ENCODE data around the gene FLRT1.

FLRT1 gene

GRCh38 chr11:64011371-64011770 is 24.4 kb upstream of the FLRT1 start:
- in situ Hi-C loops (cut with HindIII; ENCODE audit: low sequenced_read_pairs): no loop called here
- no peak overlapping the region for H3K4me3 ChIP-seq (ENCODE audit: low read depth, low read length)
- DNase-seq (ENCODE audit: low read depth, low spot score): no peak
- TF ChIP-seq CTCF (IDR thresholded peaks at IDR 0.05; ENCODE audit: low read depth, low read length): no peak

GRCh38 chr11:64013141-64013896 is 22.4 kb upstream of the FLRT1 start:
- no peak for DNase-seq (ENCODE audit: low read depth, low spot score)
- in situ Hi-C loops (cut with HindIII; ENCODE audit: low sequenced_read_pairs): no loop called here
- H3K4me3 ChIP-seq (ENCODE audit: low read depth, low read length): no peak overlapping the region
- no peak for TF ChIP-seq CTCF (IDR thresholded peaks at IDR 0.05; ENCODE audit: low read depth, low read length)

- TF ChIP-seq CTCF (IDR thresholded peaks at IDR 0.05; ENCODE audit: low read depth, low read length): no peak
- DNase-seq (ENCODE audit: low read depth, low spot score): no peak
- no peak overlapping the region for H3K4me3 ChIP-seq (ENCODE audit: low read depth, low read length)
- in situ Hi-C loops (cut with HindIII; ENCODE audit: low sequenced_read_pairs): no loop called here
Observed at GRCh38 chr11:64014356-64014755, 21.4 kb upstream of the FLRT1 start.

GRCh38 chr11:64015510-64015909 is 20.2 kb upstream of the FLRT1 start:
- in situ Hi-C loops (cut with HindIII; ENCODE audit: low sequenced_read_pairs): no loop called here
- DNase-seq (ENCODE audit: low read depth, low spot score): no peak
- TF ChIP-seq CTCF (IDR thresholded peaks at IDR 0.05; ENCODE audit: low read depth, low read length): no peak
- H3K4me3 ChIP-seq (ENCODE audit: low read depth, low read length): no peak overlapping the region

- in situ Hi-C loops (cut with HindIII; ENCODE audit: low sequenced_read_pairs): no loop called here
Observed at GRCh38 chr11:64015935-64016845, 19.5 kb upstream of the FLRT1 start.

GRCh38 chr11:64017945-64018224 is 17.8 kb upstream of the FLRT1 start:
- no peak for DNase-seq (ENCODE audit: low read depth, low spot score)
- in situ Hi-C loops (cut with HindIII; ENCODE audit: low sequenced_read_pairs): no loop called here
- TF ChIP-seq CTCF (IDR thresholded peaks at IDR 0.05; ENCODE audit: low read depth, low read length): no peak
- no peak overlapping the region for H3K4me3 ChIP-seq (ENCODE audit: low read depth, low read length)

More at GRCh38 chr11:64015935-64016845, 19.5 kb upstream of the FLRT1 start:
- no peak for TF ChIP-seq CTCF (IDR thresholded peaks at IDR 0.05; ENCODE audit: low read depth, low read length)
- DNase-seq (ENCODE audit: low read depth, low spot score): no peak
- no peak overlapping the region for H3K4me3 ChIP-seq (ENCODE audit: low read depth, low read length)
